HG03135 (cell line): ENCODE results near the gene DPP10.

ENCODE experiments used
- ATAC-seq: cut with Tn5 transposase; IDR thresholded peaks from one replicate; pipeline ENCODE4 v1.9.1; 2021; ENCODE audit warnings: mild to moderate bottlenecking, moderate library complexity; ENCODE audit not compliant: unreplicated experiment

DPP10 gene

GRCh38 chr2:115833196-115833595 is 1390.8 kb downstream of the DPP10 start:
- ATAC-seq = no peak

GRCh38 chr2:115838539-115838938 is 1396.1 kb downstream of the DPP10 start:
- no peak for ATAC-seq

GRCh38 chr2:115842306-115842705 is 1399.9 kb downstream of the DPP10 start:
- no peak for ATAC-seq

GRCh38 chr2:115848192-115848591 is 1405.8 kb downstream of the DPP10 start:
- no peak for ATAC-seq

GRCh38 chr2:115867024-115867423 is 1424.6 kb downstream of the DPP10 start:
- ATAC-seq = no peak

- ATAC-seq = no peak
These were observed 1432.0 kb downstream of the DPP10 start for GRCh38 chr2:115874427-115874826.

- ATAC-seq = no peak
These were observed 1438.1 kb downstream of the DPP10 start for GRCh38 chr2:115880558-115880957.

GRCh38 chr2:115887209-115887776 is 1444.9 kb downstream of the DPP10 start:
- no peak for ATAC-seq
